GM23248 (cell line): ENCODE data around the gene LRRC61.

Source experiments
- EZH2 ChIP-seq: fragments of 200-600 bp; sonication (generic); IDR thresholded peaks from 2 replicates; pipeline ENCODE4 v1.6.1; 2018; ENCODE audit warnings: antibody characterized with exemption, mild to moderate bottlenecking; ENCODE audit not compliant: insufficient read depth, poor library complexity, severe bottlenecking
- EZH2phosphoT487 ChIP-seq: fragments of 200-600 bp; sonication (generic); IDR thresholded peaks from 2 replicates; pipeline ENCODE4 v1.6.1; 2018; ENCODE audit warnings: antibody characterized with exemption, moderate library complexity, mild to moderate bottlenecking, low read depth; ENCODE audit not compliant: insufficient read depth

DNA sequence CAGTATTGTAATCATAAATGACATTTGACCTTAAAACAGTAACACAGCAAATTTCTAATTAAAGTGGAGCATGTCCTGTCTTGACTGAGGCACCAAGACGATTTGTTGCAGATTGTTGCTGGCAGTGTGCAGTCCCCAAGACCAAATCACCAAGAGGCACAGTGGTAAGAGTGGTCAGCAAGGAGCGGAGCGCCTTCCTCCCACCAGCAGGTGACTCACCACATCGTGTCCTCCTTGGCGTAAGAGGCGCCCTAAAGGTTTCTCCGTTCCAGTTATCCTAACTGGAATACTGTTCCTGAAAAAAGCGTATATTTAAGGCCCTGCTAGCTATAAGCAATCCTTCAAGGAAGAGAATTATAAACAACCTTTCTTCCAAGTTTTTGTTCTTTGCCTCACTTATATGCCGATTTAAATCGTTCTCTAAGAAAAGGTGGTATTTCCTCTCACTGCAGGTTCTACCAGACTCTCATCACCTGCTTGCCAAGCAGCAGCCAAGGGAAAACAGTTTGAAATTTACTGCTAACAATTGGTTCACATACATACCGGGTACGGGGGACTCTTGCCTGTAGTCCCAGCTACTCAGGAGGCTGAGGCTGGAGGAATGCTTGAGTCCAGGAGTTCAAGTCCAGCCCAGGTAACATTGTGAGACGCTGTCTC is 34.7 kb downstream of the LRRC61 start:
- TF ChIP-seq EZH2 (no peak), EZH2phosphoT487 (no peak)
